Measurements from ENCODE around the gene RELN.

Gene RELN

GRCh38 chr7:103989785-103990767 lies 618 bp upstream of the RELN start:
- peak; percentile 67 for DNase-seq

- DNase-seq, result peak; percentile 46
Measured at GRCh38 chr7:103988468-103989199, 824 bp downstream of the RELN start.

- DNase-seq, result no peak
Measured at GRCh38 chr7:103987451-103987850, 2.0 kb downstream of the RELN start.

- no peak for DNase-seq
Measured at GRCh38 chr7:103985565-103986126, 3.8 kb downstream of the RELN start.

- no peak for DNase-seq
Measured at GRCh38 chr7:103984050-103984449, 5.4 kb downstream of the RELN start.

- no peak for DNase-seq
Measured at GRCh38 chr7:103983201-103983977, 6.1 kb downstream of the RELN start.

- DNase-seq, result no peak
Measured at GRCh38 chr7:103981003-103981423, 8.4 kb downstream of the RELN start.

GRCh38 chr7:103972779-103973434 lies 16.6 kb downstream of the RELN start:
- DNase-seq, result no peak

- DNase-seq, result no peak
Measured at GRCh38 chr7:103967401-103967800, 22.1 kb downstream of the RELN start.

GRCh38 chr7:103966593-103967277 lies 22.7 kb downstream of the RELN start:
- no peak for DNase-seq

- no peak for DNase-seq
Measured at GRCh38 chr7:103964269-103964668, 25.2 kb downstream of the RELN start.

GRCh38 chr7:103962070-103962469 lies 27.4 kb downstream of the RELN start:
- DNase-seq, result no peak

GRCh38 chr7:103958284-103958818 lies 31.1 kb downstream of the RELN start:
- no peak for DNase-seq

GRCh38 chr7:103955985-103956384 lies 33.5 kb downstream of the RELN start:
- DNase-seq, result no peak

GRCh38 chr7:103952408-103952807 lies 37.0 kb downstream of the RELN start:
- DNase-seq, result no peak

GRCh38 chr7:103951311-103951710 lies 38.1 kb downstream of the RELN start:
- no peak for DNase-seq

GRCh38 chr7:103949374-103949773 lies 40.1 kb downstream of the RELN start:
- no peak for DNase-seq

- DNase-seq, result no peak
Measured at GRCh38 chr7:103947026-103947655, 42.3 kb downstream of the RELN start.

- DNase-seq, result no peak
Measured at GRCh38 chr7:103944230-103944900, 45.1 kb downstream of the RELN start.

GRCh38 chr7:103941976-103942375 lies 47.5 kb downstream of the RELN start:
- no peak for DNase-seq

Data from NCI-H1092 (cell line).